ENCODE data around the gene ANO3. TPM values are rescaled to one million over a fixed set of nuclear protein-coding genes. Genes with fewer than 3 reads are reported as not detected.
"Not testable (repeated sequence)": the region's sequence is repeated elsewhere in the genome, so short reads cannot be mapped to it uniquely, and the experiment has no call there.

Gene ANO3
- total RNA-seq, 1 donor from 2014 or later, result not detected

DNA sequence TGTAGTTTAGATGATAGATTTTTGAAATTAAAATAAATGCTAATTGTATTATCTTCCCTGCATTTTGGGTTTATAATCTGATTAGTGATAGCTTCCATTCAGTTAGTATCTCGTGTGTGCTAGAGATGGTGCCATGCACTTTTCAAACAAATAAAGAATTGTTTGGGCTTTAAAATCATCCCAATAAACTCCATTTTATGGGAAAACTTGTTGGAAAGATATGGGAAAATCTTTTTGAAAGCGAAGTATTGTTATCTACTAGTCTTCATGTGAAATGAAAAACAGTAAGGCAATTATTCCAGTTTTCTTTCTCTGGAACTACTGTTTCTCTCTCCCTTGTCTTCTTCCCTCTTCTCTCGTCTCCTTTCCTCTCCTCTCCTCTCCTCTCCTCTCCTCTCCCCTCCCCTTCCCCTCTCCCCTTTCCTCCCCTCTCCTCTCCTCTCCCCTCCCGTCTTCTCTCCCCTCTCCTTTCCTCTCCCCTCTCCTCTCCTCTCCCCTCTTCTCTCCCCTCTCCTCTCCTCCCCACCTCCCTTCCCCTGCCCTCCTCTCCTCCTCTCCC lies 268.0 kb downstream of the ANO3 start:
- no peak for DNase-seq
- ATAC-seq, result no peak
- intact Hi-C loops (cut with micrococcal nuclease), result no loop called here

DNA sequence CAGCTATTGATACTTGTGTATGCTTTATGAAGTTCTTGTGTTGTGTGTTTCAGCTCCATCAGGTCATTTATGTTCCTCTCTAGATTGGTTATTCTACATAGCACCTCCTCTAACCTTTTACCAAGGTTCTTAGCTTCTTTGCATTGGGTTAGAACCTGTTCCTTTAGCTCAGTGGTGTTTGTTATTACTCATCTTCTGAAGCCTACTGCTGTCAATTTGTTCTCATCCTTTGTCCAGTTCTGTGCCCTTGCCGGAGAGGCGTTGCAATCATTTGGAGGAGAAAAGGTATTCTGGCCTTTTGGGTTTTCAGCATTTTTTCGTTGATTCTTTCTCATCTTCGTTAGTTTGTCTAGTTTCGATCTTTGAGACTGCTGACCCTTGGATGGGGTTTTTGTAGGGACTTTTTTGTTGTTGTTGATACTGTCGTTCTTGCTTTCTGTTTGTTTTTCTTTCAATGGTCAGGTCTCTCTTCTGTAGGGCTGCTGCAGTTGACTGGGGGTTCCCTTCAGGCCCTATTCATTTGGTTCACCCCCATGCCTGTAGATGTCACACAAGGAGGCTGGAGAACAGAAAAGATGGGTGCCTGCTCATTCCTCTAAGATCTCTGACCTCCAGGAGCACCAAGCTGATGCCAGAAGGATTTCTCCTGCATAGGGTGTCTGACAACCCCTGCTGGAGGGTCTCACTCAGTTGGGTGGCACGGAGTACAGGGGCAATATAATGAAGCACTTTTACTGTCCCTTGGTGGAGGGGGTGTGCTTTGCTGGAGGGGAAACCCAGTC lies 276.0 kb downstream of the ANO3 start:
- intact Hi-C loops (cut with micrococcal nuclease), result no loop called here
- DNase-seq (no peak), ATAC-seq (no peak)

GRCh38 chr11:26608507-26609146 lies 276.7 kb downstream of the ANO3 start:
- no peak for ATAC-seq
- no peak for DNase-seq
- intact Hi-C loops (cut with micrococcal nuclease), result no loop called here

DNA sequence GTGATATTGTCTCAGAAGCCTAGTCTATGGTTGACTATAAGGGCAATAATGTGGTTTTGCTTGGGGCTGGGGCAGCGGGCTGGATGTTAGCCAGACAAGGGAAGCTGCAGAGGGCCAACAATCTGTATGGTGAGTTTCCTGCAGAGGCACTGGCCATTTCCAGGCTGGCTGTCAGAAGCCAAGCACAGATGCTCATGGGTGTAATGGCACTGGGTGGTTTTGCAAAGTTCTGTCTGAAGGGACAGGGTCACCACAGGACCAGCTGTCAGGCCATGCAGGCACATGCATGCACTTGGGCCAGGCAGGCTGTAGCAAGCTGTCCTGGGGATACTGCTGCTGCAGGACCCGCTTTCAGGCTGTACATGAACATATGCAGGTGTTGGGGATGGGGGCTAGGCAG lies 281.8 kb downstream of the ANO3 start:
- DNase-seq (no peak), ATAC-seq (no peak)
- intact Hi-C loops (cut with micrococcal nuclease), result no loop called here

- DNase-seq (no peak), ATAC-seq (no peak)
- intact Hi-C loops (cut with micrococcal nuclease), result no loop called here
These were observed 286.5 kb downstream of the ANO3 start for GRCh38 chr11:26618441-26618840.

- intact Hi-C loops (cut with micrococcal nuclease), result no loop called here
- DNase-seq (no peak), ATAC-seq (no peak)
These were observed 288.5 kb downstream of the ANO3 start for GRCh38 chr11:26620282-26621045.

DNA sequence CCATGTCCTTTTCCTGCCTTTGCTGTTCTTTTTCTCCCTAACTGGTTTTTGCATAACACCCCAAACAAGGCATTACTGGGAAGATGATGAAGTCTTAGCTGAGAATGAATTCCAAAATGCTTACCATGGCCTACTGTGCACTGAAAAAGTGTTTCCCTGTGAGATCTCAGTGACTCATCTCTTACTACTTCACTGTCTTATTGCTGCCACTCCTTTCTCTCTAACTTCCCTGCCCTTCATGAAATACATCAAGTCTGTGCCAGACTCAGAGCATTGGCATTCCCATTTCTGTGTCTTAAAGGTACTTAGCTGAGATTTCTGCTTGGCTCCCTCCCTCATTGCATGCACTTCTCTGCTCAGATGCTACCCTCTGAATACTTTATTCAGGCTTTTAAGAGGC lies 289.2 kb downstream of the ANO3 start:
- no peak for DNase-seq
- ATAC-seq, result no peak
- intact Hi-C loops (cut with micrococcal nuclease), result no loop called here

GRCh38 chr11:26622181-26622580 lies 290.3 kb downstream of the ANO3 start:
- no peak for DNase-seq
- no peak for ATAC-seq
- intact Hi-C loops (cut with micrococcal nuclease), result no loop called here

DNA sequence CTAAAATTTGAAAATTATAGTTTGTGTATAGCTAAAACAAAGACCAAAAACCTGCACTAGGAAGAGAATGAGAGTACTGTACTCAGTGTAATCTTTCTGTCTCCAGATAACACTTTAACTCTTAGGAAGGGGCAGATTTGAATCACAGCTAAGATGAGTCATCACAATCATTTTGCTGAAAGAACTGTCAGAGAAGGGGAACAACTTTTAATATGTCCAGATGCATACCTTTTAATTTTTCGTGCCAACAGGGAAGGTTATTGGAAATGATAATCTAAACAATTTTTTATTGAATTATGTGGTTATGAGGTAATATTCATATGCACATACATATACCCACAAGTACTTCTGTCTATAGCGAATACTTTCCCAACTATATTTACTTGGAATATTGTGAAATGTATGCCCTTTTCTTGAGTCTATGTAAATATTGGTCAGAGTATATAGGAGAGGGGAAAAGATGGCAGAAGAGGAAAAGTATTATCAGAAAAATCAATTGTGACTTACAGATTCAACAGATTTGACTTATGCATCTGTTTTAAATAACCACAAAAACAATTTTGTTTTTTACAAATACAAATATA lies 291.2 kb downstream of the ANO3 start:
- no peak for DNase-seq
- intact Hi-C loops (cut with micrococcal nuclease), result no loop called here

GRCh38 chr11:26626346-26626745 lies 294.4 kb downstream of the ANO3 start:
- intact Hi-C loops (cut with micrococcal nuclease), result no loop called here
- ATAC-seq (no peak), DNase-seq (no peak)

More for the DNA sequence above, 291.2 kb downstream of the ANO3 start:
- ATAC-seq, result no peak

DNA sequence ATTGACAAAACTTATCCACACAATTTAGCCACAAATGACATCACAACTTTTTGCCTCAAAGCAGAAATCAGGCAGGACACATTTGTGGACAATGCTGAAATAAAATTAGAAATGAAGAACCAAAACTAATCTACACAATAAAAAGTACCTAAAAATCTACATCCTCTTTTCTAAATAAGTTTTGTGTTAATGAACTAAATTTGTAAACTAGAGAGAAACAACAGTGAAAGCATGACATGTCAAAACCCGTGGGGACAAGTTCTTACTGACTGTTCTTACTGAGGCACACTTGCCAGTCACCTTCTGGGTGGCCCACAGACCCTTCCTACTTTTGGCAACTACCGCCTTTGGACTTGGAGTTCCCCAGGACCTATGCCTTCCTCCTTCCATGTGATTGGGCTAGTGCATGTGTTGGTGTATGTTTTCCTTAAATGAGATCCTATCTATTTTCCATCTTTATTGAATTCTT lies 300.8 kb downstream of the ANO3 start:
- DNase-seq (no peak), ATAC-seq (no peak)
- intact Hi-C loops (cut with micrococcal nuclease), result no loop called here

DNA sequence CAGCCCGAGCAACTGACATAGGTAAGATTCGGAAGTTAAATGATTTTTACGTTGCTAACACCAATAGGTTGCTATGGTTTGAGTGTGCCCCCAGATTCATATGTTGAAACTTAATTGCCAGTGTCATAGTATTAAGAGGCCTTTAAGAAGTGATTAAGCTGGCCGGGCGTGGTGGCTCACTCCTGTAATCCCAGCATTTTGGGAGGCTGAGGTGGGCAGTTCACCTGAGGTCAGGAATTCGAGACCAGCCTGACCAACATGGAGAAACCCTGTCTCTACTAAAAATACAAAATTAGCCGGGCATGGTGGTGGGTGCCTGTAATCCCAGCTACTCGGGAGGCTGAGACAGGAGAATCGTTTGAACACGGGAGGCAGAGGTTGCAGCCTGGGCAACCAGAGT lies 311.4 kb downstream of the ANO3 start:
- DNase-seq; intact Hi-C loops (cut with micrococcal nuclease); ATAC-seq: not testable (repeated sequence)

- DNase-seq (no peak), ATAC-seq (peak; percentile 36)
- intact Hi-C loops (cut with micrococcal nuclease), result no loop called here
These were observed 318.0 kb downstream of the ANO3 start for GRCh38 chr11:26649884-26650283.

GRCh38 chr11:26651916-26652315 lies 320.0 kb downstream of the ANO3 start:
- no peak for ATAC-seq
- intact Hi-C loops (cut with micrococcal nuclease), result no loop called here
- no peak for DNase-seq

DNA sequence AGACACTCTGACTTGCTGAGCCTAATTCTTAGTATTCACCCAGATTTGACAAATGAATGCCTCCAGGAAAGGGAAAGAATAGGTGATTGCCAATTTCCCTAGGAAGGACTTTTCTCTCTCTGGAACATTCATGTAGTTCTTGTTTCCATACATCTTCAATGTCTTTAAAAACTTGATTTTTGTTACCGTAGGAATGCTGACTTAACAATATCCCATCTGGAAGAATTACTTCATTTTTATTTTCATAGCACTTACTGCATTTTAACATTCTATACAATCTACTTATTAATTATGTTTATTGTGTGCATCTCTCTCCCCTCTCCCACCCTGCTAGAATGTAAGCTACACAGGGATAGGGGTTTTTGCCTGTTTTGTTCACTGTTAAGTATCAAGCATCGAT lies 323.4 kb downstream of the ANO3 start:
- DNase-seq (no peak), ATAC-seq (no peak)
- intact Hi-C loops (cut with micrococcal nuclease), result no loop called here

DNA sequence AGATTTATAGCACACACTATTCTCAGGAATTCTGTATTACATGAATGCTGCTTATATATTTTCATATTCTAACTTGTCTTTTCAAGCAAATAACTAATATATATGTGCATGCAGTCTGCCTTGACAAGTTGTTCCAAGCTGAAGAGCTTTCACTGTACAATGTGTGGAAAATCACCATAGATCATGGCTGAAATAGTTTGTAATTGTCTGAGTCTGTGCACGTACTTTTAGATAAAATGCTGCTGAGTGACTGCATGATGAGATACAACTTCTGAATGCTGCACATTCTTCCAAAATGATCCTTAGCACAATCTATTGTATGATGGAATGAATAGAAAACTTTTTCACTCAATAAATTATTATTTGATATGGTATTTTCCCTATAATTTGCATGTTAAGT lies 331.0 kb downstream of the ANO3 start:
- ATAC-seq (no peak), DNase-seq (no peak)
- intact Hi-C loops (cut with micrococcal nuclease), result no loop called here

DNA sequence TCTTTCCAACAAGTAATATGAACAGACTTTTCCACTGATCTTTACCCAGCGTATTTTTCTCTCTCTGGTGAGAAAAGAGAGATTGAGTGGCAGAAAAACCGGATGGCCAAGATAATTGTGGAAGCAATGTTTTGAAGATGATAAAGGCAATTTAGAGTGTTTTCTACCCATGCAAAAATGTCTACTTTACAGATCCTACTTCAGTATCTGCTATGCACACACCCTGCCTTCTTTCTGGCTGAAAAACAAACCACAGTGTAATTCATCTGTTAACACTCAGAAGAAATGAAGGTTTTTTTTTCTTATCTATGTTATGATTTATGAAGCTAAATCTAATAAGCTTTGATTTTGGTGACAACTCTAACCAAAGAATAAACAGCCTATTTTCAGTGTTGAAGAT lies 333.1 kb downstream of the ANO3 start:
- DNase-seq (no peak), ATAC-seq (no peak)
- intact Hi-C loops (cut with micrococcal nuclease), result no loop called here

DNA sequence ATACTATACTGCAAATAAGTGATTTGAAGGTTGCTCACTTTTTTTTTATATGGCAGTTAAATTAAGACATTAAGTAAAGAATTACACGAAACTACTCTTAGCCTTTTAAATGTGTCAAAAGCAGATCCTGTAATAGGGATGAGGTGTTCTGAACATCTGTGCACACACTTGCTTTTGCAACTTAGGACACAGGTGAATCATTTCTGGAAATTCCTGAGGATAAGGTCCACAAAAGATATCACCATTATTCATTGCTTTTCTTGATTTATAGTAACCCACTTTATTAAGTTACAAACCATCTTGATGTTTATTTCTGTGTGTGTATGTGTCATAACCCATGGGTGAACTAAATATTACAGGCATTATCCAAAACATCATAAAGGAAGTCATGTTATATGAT lies 334.0 kb downstream of the ANO3 start:
- DNase-seq (no peak), ATAC-seq (no peak)
- intact Hi-C loops (cut with micrococcal nuclease), result no loop called here

DNA sequence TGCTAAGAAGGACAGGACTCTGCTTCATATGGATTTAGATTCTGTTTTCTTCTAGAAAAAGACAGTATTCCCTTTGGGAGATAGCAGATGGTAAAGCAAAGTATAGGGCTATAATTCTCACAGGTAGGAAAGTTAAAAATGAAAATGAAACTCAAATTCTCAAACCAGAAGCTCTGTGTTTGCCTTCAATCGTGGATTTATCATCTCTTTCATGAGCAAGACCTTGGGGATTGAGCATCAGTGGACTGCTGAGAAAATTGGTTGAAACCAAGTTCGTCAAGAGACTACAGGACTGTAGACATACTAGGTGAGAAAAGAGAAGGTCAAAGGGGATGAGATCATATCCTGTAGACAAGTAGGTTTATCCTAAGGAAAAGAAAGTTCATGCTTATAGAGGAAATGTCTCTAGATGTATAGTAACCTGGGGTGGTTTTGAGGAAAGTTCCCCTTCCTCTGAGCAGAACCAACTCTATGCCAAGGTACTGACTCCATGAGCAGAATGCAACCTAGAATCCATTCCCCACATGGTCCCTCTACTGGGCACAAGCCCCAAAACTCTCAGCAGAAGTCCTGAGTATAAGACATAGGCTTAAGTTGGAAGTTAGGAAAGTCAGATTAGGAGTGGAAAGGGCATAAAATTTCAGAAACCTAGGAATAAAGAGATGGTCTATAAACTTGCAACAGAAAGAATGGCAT lies 343.5 kb downstream of the ANO3 start:
- intact Hi-C loops (cut with micrococcal nuclease), result no loop called here
- no peak for ATAC-seq
- DNase-seq, result no peak
